Lower leg skin (tissue), 4 donors: ENCODE measurements around the gene ENPP3. TPM values are rescaled to one million over a fixed set of nuclear protein-coding genes. Genes with fewer than 3 reads are reported as not detected.

Experiments
- DNase-seq, 2 donors: peaks; one replicate each; pipeline ENCODE4 v3.0.0-alpha.2; 2019; ENCODE audit warnings: low spot score in 2 of 2
- H3K4me3 ChIP-seq: fragments of 200-600 bp; sonication (generic); 2 replicates; pipeline ENCODE4 v1.5.1; 2017; ENCODE audit warnings: mild to moderate bottlenecking, low read depth; ENCODE audit not compliant: poor library complexity, severe bottlenecking
- CTCF ChIP-seq, 3 donors: fragments of 450-650 bp; IDR thresholded peaks; one replicate each; pipeline ENCODE4 v1.5.1; 2016; ENCODE audit warnings: antibody characterized with exemption in 3 of 3, mild to moderate bottlenecking in 3 of 3, moderate library complexity in 2 of 3
- POLR2A ChIP-seq, 2 donors: fragments of 450-650 bp; IDR thresholded peaks; one replicate each; pipeline ENCODE4 v1.6.1; 2016 to 2017; ENCODE audit warnings: antibody characterized with exemption in 2 of 2, mild to moderate bottlenecking in 1 of 2, moderate library complexity in 1 of 2
- WGBS, 2 donors: methylation state at CpG; one replicate each; pipeline ENCODE4 v1.1.5; 2018; 5-methylcytosine and 5-hydroxymethylcytosine counted together
- intact Hi-C: fragments of 100-400 bp; cut with DNase I; formaldehyde crosslinking; loops from one replicate; pipeline ENCODE4 v1.15.0; 2023; ENCODE audit warnings: low total_unique reads
- total RNA-seq, 4 donors: library from RNA; depleted of rRNA; stranded (reverse); fragments of >200 nt; gene quantifications; one replicate each; pipeline ENCODE4 v1.1.0, GENCODE V29; 2016

The ENPP3 gene
- total RNA-seq, 4 donors from 2014 or later = 0.11 to 1.2 (median 0.76) TPM; not detected in 1

GRCh38 chr6:131687022-131687421 lies 49.9 kb downstream of the ENPP3 start:
- H3K4me3 ChIP-seq = no peak overlapping the region
- 77 to 90% methylated on average over 3 of the region's 3 CpGs for WGBS, 2 donors
- intact Hi-C loops = no loop called here
- DNase-seq = no peak
- TF ChIP-seq POLR2A (IDR thresholded peaks at IDR 0.05) (no peak), CTCF (IDR thresholded peaks at IDR 0.05) (no peak)

GRCh38 chr6:131688286-131688685 lies 51.2 kb downstream of the ENPP3 start:
- WGBS, 2 donors = 71 to 72% methylated on average over 1 of the region's 1 CpG
- TF ChIP-seq CTCF (IDR thresholded peaks at IDR 0.05) (no peak), POLR2A (IDR thresholded peaks at IDR 0.05) (no peak)
- intact Hi-C loops = no loop called here
- no peak for DNase-seq
- no peak overlapping the region for H3K4me3 ChIP-seq

GRCh38 chr6:131692031-131692430 lies 54.9 kb downstream of the ENPP3 start:
- intact Hi-C loops = no loop called here
- WGBS, 2 donors = 58 to 71% methylated on average over 1 of the region's 1 CpG

GRCh38 chr6:131692589-131692988 lies 55.5 kb downstream of the ENPP3 start:
- intact Hi-C loops = no loop called here
- TF ChIP-seq CTCF (IDR thresholded peaks at IDR 0.05) (no peak), POLR2A (IDR thresholded peaks at IDR 0.05) (no peak)
- H3K4me3 ChIP-seq = no peak overlapping the region
- no peak for DNase-seq

More at GRCh38 chr6:131692031-131692430, 54.9 kb downstream of the ENPP3 start:
- no peak for DNase-seq
- no peak overlapping the region for H3K4me3 ChIP-seq
- TF ChIP-seq CTCF (IDR thresholded peaks at IDR 0.05) (no peak), POLR2A (IDR thresholded peaks at IDR 0.05) (no peak)

GRCh38 chr6:131693384-131693783 lies 56.3 kb downstream of the ENPP3 start:
- H3K4me3 ChIP-seq = no peak overlapping the region
- intact Hi-C loops = no loop called here
- TF ChIP-seq POLR2A (IDR thresholded peaks at IDR 0.05) (no peak), CTCF (IDR thresholded peaks at IDR 0.05) (no peak)
- no peak for DNase-seq
- WGBS, 2 donors = 84 to 89% methylated on average over 5 of the region's 5 CpGs

- no peak overlapping the region for H3K4me3 ChIP-seq
- intact Hi-C loops = no loop called here
- TF ChIP-seq POLR2A (IDR thresholded peaks at IDR 0.05) (no peak), CTCF (IDR thresholded peaks at IDR 0.05) (no peak)
- WGBS, 2 donors = 39 to 41% methylated on average over 2 of the region's 2 CpGs
- DNase-seq = peak in 1 of 2 donors; percentile 36
Measured at GRCh38 chr6:131694832-131695426, 57.8 kb downstream of the ENPP3 start.
